K562 (cell line): ENCODE data around the gene RNF26. TPM values are rescaled to one million over a fixed set of nuclear protein-coding genes. Genes with fewer than 3 reads are reported as not detected.

Experiments used
- ATAC-seq: fragments of 200-7000 bp; cut with Tn5 transposase; 3 replicates; pipeline ENCODE4 v1.9.1; 2020; ENCODE audit warnings: moderate library complexity
- BruUV-seq: library from RNA; stranded (reverse); fragments of 400-500 nt; replicated peaks from 2 replicates; lab custom pipeline; 2021; lab: Mats Ljungman, UMichigan
- CTCF ChIA-PET: fragments of 300-600 bp; formaldehyde crosslinking; extraction: SDS; loops from one replicate; lab custom pipeline; 2021; ENCODE audit warnings: low intra/inter-chr PET ratio; lab: Yijun Ruan, JAX
- POLR2A ChIA-PET: fragments of 300-600, 350-650 bp; sonication (Branson Sonifier 250); formaldehyde crosslinking; extraction: SDS; loops from one replicate; lab custom pipeline; 2021; ENCODE audit warnings: antibody characterized with exemption, inconsistent platforms; lab: Yijun Ruan, JAX
- DNase-seq, 4 experiments: peaks; one replicate each; pipeline versions ENCODE4 v3.0.0 to v3.0.0-alpha.2; 2011 to 2018; ENCODE audit warnings: low spot score in 3 of 4, mixed read lengths in 3 of 4; ENCODE audit errors: extremely low read depth in 1 of 4
- FAIRE-seq: peaks from 2 replicates; lab custom pipeline; 2011; peaks lifted over from hg19 to GRCh38; lab: Jason Lieb, UNC
- H2AFZ ChIP-seq: 2 replicates; pipeline ENCODE4 v1.6.0; 2011; ENCODE audit warnings: low read depth, low read length, control low read depth, inconsistent platforms
- H3K27ac ChIP-seq: fragments of 200-600 bp; 3 replicates; pipeline ENCODE4 v1.8.0; 2011; ENCODE audit warnings: low read depth, mild to moderate bottlenecking, control low read depth, inconsistent platforms, low read length, moderate library complexity, mixed read lengths; ENCODE audit errors: extremely low read depth
- H3K27me3 ChIP-seq, 2 experiments: fragments of 300-600 bp in 1 of 2; 2 replicates in 1 of 2; 3 replicates in 1 of 2; pipeline versions ENCODE4 v1.6.0 to v1.8.0; 2011; ENCODE audit warnings: inconsistent platforms in 2 of 2, low read length in 2 of 2, mild to moderate bottlenecking in 1 of 2, mixed read lengths in 1 of 2, moderate library complexity in 1 of 2; ENCODE audit not compliant: control insufficient read depth in 2 of 2, insufficient read depth in 2 of 2
- H3K36me3 ChIP-seq: fragments of 300-600 bp; 3 replicates; pipeline ENCODE4 v1.8.0; 2011; ENCODE audit warnings: mild to moderate bottlenecking, low read length, inconsistent platforms; ENCODE audit not compliant: control insufficient read depth, insufficient read depth
- H3K4me1 ChIP-seq, 2 experiments: fragments of 200-600 bp in 1 of 2; replicated peaks in 1 of 2; 2 replicates in 1 of 2; 3 replicates in 1 of 2; pipeline versions ENCODE4 v1.5.1 to v1.8.0; 2011; ENCODE audit warnings: inconsistent platforms in 2 of 2, low read length in 2 of 2, mild to moderate bottlenecking in 1 of 2, mixed read lengths in 1 of 2, moderate library complexity in 1 of 2; ENCODE audit not compliant: control insufficient read depth in 2 of 2, insufficient read depth in 2 of 2
- H3K4me2 ChIP-seq: 2 replicates; pipeline ENCODE4 v1.6.1; 2011; ENCODE audit warnings: low read length, control low read depth, inconsistent platforms, mixed read lengths; ENCODE audit not compliant: insufficient read depth
- H3K4me3 ChIP-seq: fragments of 200-600 bp; sonication (generic), shearing (Covaris generic); 2 replicates; pipeline ENCODE4 v1.5.1; 2016; ENCODE audit warnings: control low read depth, inconsistent platforms
- H3K79me2 ChIP-seq: fragments of 200-600 bp; 3 replicates; pipeline ENCODE4 v1.8.0; 2011; ENCODE audit warnings: low read length, inconsistent platforms; ENCODE audit not compliant: control insufficient read depth, insufficient read depth
- H3K9ac ChIP-seq, 2 experiments: 2 replicates each; pipeline versions ENCODE4 v1.6.0 to v1.6.1; 2011; ENCODE audit warnings: low read depth in 2 of 2, low read length in 2 of 2, control low read depth in 1 of 2, inconsistent platforms in 1 of 2, mild to moderate bottlenecking in 1 of 2, mixed read lengths in 1 of 2; ENCODE audit not compliant: insufficient read depth in 1 of 2
- H3K9me1 ChIP-seq: one replicate; pipeline ENCODE4 v1.6.0; 2011; ENCODE audit warnings: inconsistent platforms, mild to moderate bottlenecking, low read length, moderate library complexity; ENCODE audit not compliant: control insufficient read depth, insufficient read depth
- H3K9me3 ChIP-seq: replicated peaks from 2 replicates; pipeline ENCODE4 v1.5.1; 2011; ENCODE audit warnings: low read depth, low read length, inconsistent platforms; ENCODE audit not compliant: control insufficient read depth, insufficient read depth
- H4K20me1 ChIP-seq: replicated peaks from 2 replicates; pipeline ENCODE4 v1.6.1; 2011; ENCODE audit warnings: low read length, inconsistent platforms, mixed read lengths; ENCODE audit not compliant: control insufficient read depth, insufficient read depth
- ATF6 ChIP-seq: sonication (generic); formaldehyde crosslinking; IDR thresholded peaks from 2 replicates; pipeline ENCODE4 v1.4.0; 2020; ENCODE audit warnings: mild to moderate bottlenecking, missing genetic modification reagents
- E2F3 ChIP-seq: fragments of 250-450 bp; sonication (Bioruptor Pico); IDR thresholded peaks from 2 replicates; pipeline ENCODE4 v1.4.0; 2020; ENCODE audit warnings: mild to moderate bottlenecking
- ELF1 ChIP-seq: fragments of 200-800 bp; sonication (Bioruptor generic); IDR thresholded peaks from 2 replicates; pipeline ENCODE4 v1.6.1; 2016; ENCODE audit warnings: missing genetic modification characterization, missing compliant biosample characterization
- FOSL1 ChIP-seq: fragments of 200-800 bp; sonication (Bioruptor generic); conservative IDR thresholded peaks from 2 replicates; pipeline ENCODE4 v1.6.1; 2016; ENCODE audit warnings: missing genetic modification characterization, missing compliant biosample characterization
- HDGF ChIP-seq: fragments of 450-650 bp; IDR thresholded peaks from 2 replicates; pipeline ENCODE4 v1.6.1; 2016
- PBX2 ChIP-seq, 2 experiments: IDR thresholded peaks in 1 of 2; conservative IDR thresholded peaks in 1 of 2; 2 replicates each; pipeline ENCODE4 v1.6.1; 2016; ENCODE audit warnings: low read depth in 2 of 2, mild to moderate bottlenecking in 1 of 2, missing compliant biosample characterization in 1 of 2, missing genetic modification characterization in 1 of 2, moderate library complexity in 1 of 2
- PCBP1 ChIP-seq: fragments of 200-400 bp; formaldehyde crosslinking; IDR thresholded peaks from 2 replicates; pipeline ENCODE4 v1.6.1; 2018; ENCODE audit warnings: mild to moderate bottlenecking, low read depth, low read length; ENCODE audit not compliant: poor library complexity, severe bottlenecking
- PML ChIP-seq: IDR thresholded peaks from 2 replicates; pipeline ENCODE4 v1.6.1; 2012; ENCODE audit warnings: low read length, inconsistent platforms
- PREB ChIP-seq: sonication (generic); formaldehyde crosslinking; IDR thresholded peaks from 2 replicates; pipeline ENCODE4 v1.8.1; 2023; ENCODE audit warnings: mild to moderate bottlenecking, missing genetic modification reagents
- RBM22 ChIP-seq: fragments of 200-400 bp; formaldehyde crosslinking; IDR thresholded peaks from 2 replicates; pipeline ENCODE4 v1.6.1; 2018; ENCODE audit warnings: low read length, low read depth; ENCODE audit not compliant: poor library complexity, severe bottlenecking
- RFX7 ChIP-seq: fragments of 250-450 bp; sonication (Bioruptor Pico); IDR thresholded peaks from 2 replicates; pipeline ENCODE4 v1.5.1; 2021; ENCODE audit warnings: mild to moderate bottlenecking
- THRAP3 ChIP-seq: fragments of 450-650 bp; IDR thresholded peaks from 2 replicates; pipeline ENCODE4 v1.6.1; 2016; ENCODE audit warnings: mild to moderate bottlenecking, inconsistent platforms, borderline replicate concordance
- ZNF584 ChIP-seq: fragments of 200-800 bp; sonication (Bioruptor generic); IDR thresholded peaks from 2 replicates; pipeline ENCODE4 v1.6.1; 2016; ENCODE audit warnings: low read depth, mild to moderate bottlenecking, missing genetic modification characterization, missing compliant biosample characterization
- WGBS: fragments of 100-300 bp; shearing (Covaris generic); methylation state at CpG from one replicate; pipeline ENCODE4 v1.1.6; 2016; ENCODE audit warnings: low coverage, mixed read lengths; ENCODE audit not compliant: insufficient coverage; ENCODE audit errors: missing lambda C conversion rate; 5-methylcytosine and 5-hydroxymethylcytosine counted together
- in situ Hi-C: fragments of 300-500 bp; cut with MboI; formaldehyde crosslinking; loops from 4 replicates; pipeline ENCODE4 v1.15.0; 2018; ENCODE audit warnings: inconsistent platforms, mixed read lengths
- intact Hi-C: fragments of 100-400 bp; cut with micrococcal nuclease; formaldehyde crosslinking; loops from 2 replicates; pipeline ENCODE4 v1.14.2; 2022
- polyA plus RNA-seq, 8 experiments: library from polyadenylated mRNA; depleted of rRNA in 4 of 8; stranded (reverse) in 5 of 8; unstranded in 3 of 8; fragments of >200 nt; fragmentation: Nextera tagmentation in 2 of 8; fragmentation: Illumina TruSeq in 1 of 8; extraction: Ambion mirVana in 2 of 8; extraction: Trizol in 1 of 8; gene quantifications; 2 replicates each; pipeline versions ENCODE4 v1.2.1 to v1.2.3, GENCODE V29; 2011 to 2014; ENCODE audit warnings: inconsistent platforms in 1 of 8, missing spikeins in 1 of 8
- total RNA-seq, 7 experiments: library from RNA; depleted of rRNA in 6 of 7; stranded (reverse); fragments of >200 nt in 6 of 7; fragmentation: Illumina TruSeq in 2 of 7; extraction: Trizol in 2 of 7; gene quantifications; 2 replicates each; pipeline versions ENCODE4 v1.2.1 to v1.2.3, GENCODE V29; 2011 to 2021; ENCODE audit warnings: low replicate concordance in 1 of 7

The RNF26 gene
- total and polyA plus RNA-seq, 9 of the 15 experiments (the other 6 are each of a cell fraction or from before 2014, with no cell fraction given), result 5.3 to 53.6 (median 12.7) TPM

- Histone ChIP-seq H3K4me3 (no peak overlapping the region), H3K27ac (0 out of 3 replicates have a peak overlapping the region, but pooled peaks have one; percentile 18), H3K36me3 (peaks cover 17% of the 10 kb centered on the region; the same call in 1 of the 3 replicates), H3K4me1 (peaks cover 23 to 70% of the 10 kb centered on the region in 2 experiments; a peak in 4 of 5 replicates), H3K9me1 (no peaks in the 10 kb centered on the region), H3K9ac (peak overlapping the region; percentile 23 to 81; a peak in 3 of 4 replicates), H4K20me1 (no peaks in the 10 kb centered on the region), H3K9me3 (no peaks in the 10 kb centered on the region), H3K4me2 (peak overlapping the region; percentile 66), H3K27me3 (peaks cover 0 to 11% of the 10 kb centered on the region in 2 experiments; a peak in 3 of 5 replicates), H3K79me2 (peaks cover 30% of the 10 kb centered on the region), H2AFZ (no peak overlapping the region)
- ATAC-seq (peak; percentile 1), DNase-seq (peak; percentile 36 to 62 (median 56)), FAIRE-seq (no peak)
- in situ Hi-C loops, result no loop called here
- CTCF ChIA-PET, result interaction anchor here (0.7 to 1.3 kb wide), 2 partner anchors 135 to 137 kb away, joined by 3 read pairs; no protein-coding TSS in a partner anchor
- no TSS peak for BruUV-seq
- POLR2A ChIA-PET, result interaction anchor here (0.6 to 2.6 kb wide), 29 partner anchors 10 to 466 kb away, joined by 3 to 22 read pairs (median 4); partner anchors contain the start of genes ABCG4, C2CD2L, CBL and MCAM
- intact Hi-C loops, result loop anchor here (2.0 to 5.0 kb wide), 2 partner anchors 35 to 137 kb away; no protein-coding TSS in a partner anchor
- WGBS, result 42% methylated on average over 7 of the region's 9 CpGs
- TF ChIP-seq ATF6 (no peak), PML (no peak), E2F3 (CRISPR knock-in tag) (no peak), HDGF (no peak), PBX2 (CRISPR knock-in tag; IDR thresholded peaks at IDR 0.05; ENCODE audit: low read depth) (no peak), PBX2 (tag; conservative IDR thresholded peaks at IDR 0.05; ENCODE audit: low read depth) (no peak), PREB (CRISPR knock-in tag) (no peak), RBM22 (no peak), PCBP1 (no peak), ZNF584 (CRISPR knock-in tag) (no peak), ELF1 (tag) (no peak), FOSL1 (tag) (0 out of 2 replicates have a peak, but pooled peaks have one; percentile 21), THRAP3 (no peak), RFX7 (CRISPR knock-in tag) (no peak)
Observed at GRCh38 chr11:119337581-119338317, 3.4 kb downstream of the RNF26 start.
